ENCODE results near the gene GNPTAB.
"Not testable (repeated sequence)": the region's sequence is repeated elsewhere in the genome, so short reads cannot be mapped to it uniquely, and the experiment has no call there.

GNPTAB gene

DNA sequence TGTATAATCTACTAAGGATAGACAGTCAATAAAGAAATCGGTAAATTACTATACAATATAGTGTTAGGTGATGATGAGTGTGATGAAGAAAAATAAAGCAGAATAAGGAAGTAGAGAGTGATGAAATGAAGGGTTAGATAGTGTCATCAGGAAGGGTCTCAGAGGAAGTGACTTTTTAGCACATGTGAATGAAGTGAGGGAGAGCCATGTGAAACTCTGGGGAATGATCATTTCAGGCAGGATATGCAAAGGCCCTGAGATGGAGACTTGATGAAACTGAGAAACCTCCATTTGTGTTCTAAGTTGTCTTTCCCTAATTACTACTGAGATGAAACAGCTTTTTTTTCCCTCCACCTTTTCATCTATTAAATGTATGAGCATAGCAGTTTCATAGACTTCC, 19.4 kb upstream of the GNPTAB start:
- no peak for DNase-seq

DNA sequence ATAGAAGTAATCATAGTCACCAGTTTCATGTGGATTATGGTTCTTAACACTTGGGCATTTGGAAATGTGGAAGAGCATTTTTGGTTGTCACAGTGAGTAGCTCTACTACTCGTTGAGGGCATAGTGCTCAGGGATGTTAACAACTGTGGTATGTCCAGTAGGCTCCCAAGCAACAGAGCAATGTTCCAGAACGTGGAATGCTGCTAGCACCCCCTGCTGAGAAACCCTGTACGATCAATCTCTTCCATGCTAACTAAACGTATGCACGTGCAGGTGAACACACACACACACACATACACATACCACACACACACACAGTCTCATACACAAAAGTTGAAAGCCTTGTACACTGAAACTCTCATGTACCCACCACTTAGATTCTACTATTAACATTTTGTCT, 16.6 kb upstream of the GNPTAB start:
- DNase-seq = no peak

DNA sequence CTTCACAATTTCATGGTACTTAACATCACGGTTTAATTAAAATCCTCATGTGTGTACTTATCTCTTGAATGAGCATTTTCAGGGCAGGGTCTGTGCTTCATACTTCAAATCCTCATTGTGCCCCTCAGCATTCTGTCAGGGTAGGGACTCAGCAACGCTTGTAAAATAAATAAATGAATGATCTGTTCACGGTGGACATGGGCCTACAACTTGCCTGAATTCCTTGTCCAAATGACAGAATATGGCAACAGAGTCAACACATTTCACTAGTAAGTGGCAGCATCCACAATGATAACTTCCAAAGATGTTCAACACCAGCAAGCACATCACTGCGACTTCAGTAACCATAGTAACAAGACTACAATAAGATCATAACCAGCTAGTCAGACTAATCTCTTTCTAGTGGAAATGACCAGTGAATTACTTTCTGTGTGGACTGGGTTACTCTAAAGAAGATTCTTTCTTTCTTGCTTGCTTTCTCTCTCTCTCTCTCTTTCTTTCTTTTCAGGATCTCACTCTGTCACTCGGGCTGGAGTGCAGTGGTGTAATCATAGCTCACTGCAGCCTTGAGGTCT, 14.5 kb upstream of the GNPTAB start:
- no peak for DNase-seq

DNA sequence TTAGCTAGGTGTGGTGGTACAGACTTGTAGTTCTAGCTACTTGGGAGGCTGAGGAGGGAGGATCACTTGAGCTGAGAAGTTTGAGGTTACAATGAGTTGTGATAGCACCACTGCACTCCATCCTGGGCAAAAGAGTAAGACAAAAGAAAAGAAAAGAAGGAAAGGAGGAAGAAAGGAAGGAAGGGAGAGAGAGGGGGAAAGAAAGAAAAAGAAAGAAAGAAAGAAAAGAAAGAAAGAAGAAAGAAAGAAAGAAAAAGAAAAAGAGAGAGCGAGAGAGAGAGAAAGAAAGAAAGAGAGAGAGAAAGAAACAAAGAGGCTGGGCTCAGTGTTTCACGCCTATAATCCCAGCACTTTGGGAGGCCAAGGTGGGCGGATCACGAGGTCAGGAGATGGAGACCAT, 10.3 kb upstream of the GNPTAB start:
- no peak for DNase-seq

DNA sequence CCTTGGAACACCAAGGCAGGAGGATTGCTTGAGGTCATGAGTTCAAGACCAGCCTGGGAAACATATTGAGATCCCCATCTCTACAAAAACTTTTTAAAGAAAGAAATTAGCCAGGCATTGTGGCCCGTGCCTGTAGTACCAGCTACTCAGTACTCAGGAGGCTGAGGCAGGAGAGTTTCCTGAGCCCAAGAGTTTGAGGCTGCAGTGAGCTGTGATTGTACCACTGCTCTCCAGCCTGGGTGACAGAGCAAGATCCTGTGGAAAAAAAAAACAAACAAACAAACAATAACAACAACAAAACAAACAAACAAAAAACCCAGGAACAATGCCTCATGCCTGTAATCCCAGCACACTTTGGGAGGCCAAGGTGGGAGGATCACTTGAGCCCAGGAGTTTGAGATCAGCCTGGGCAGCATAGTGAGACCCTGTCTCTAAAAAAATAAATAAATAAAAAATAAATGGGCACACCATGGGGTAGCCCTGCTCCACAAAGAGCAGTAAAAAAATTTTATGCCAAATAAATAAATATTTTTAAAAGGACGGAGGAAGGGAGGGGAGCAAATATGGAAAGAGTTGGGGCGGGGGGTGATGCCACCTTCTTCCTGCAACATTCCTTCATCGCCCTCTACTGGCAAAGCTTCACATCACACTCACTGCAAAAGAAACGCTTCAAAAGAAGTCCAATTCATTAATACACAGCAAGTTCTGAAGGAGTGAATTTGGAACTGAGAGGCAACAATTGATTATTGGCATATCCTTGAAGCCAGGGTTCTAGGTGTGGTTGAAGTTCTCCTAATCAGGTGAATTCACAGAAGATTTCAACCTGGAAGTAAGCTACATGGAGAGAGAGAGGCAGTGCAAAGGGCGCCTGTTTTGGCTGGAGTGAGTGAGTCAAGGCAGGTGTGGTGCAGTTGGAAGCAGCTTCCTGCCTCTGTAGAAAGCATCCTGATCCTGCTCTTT, 8.8 kb upstream of the GNPTAB start:
- DNase-seq = peak; percentile 71

DNA sequence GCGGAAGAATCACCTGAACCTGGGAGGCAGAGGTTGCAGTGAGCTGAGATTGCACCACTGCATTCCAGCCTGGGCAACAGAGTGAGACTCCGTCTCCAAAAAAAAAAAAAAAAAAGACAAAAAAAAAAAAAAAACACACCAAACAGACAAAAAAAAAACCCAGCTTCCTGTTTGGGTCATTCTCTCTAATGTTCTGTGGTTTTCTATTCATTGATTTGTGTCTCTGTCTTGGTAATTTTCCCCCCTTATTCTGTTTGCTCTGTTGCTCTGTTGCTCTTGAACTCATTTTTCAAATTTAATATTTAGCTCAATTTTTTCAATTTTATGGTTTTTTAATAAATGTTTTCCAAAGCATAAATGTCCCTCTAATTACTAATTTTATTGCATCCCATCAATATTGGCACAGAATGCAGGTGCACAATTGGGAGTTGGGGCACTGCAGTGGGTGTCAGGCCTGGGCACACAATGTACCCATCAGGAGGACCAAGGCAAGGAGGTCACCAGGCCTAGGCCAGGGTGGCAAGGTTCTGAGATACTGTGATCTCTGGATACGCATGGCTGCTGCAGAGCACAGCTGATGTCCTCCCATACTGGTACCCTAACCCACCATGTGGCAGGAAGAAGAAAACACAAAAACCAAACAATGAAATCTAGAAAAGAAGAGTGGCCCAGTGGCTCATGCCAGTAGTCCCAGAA, 8.0 kb upstream of the GNPTAB start:
- no peak for DNase-seq

DNA sequence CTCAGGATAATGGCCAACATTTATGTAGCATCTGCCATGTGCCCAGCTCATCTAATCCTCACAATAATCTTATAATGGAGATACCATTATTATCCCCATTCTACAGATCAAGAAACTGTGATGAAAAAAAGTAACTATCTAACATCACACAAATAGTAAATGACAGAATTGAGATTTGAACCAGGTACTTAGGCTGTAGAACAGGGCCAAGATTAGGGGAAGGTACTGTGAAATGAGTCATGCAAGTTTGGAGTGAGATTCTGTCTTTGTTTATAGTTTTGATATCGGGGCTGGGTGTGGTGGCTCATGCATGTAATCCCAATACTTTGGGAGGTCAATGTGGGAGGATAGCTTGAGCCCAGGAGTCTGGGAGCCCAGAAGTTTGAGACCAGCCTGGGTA, 1.3 kb upstream of the GNPTAB start:
- DNase-seq = no peak

DNA sequence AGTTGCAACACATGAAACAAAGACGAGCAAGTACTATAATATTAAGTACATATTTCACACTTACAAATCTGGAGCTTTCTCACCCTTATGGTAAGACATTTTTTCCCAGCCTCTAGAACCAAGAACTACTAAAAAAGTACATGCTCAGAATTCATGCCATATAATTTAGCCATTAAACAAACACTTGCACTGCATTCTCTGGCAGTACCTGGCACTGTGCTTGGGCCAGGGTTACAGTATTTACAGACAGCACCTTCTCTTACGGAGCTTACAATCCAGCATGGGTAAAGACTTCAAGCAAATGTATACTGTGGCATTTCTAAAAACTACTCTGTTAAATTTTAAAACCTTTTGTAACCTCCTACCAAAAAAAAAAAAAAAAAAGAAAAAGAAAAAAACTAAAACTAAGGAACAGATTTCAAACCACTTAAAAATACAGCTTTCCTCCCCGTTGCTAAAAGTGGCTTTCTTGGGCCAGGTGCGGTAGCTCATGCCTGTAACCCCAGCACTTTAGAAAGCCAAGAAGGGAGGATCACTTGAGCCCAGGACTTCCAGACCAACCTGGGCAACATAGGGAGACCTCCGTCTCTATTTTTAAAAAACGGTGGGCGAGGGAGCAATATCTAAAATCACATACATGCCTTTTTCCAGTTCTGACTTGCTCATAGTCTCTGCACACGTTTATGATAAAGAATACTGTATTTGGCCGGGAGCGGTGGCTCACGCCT, 956 bp downstream of the GNPTAB start:
- no peak for DNase-seq

DNA sequence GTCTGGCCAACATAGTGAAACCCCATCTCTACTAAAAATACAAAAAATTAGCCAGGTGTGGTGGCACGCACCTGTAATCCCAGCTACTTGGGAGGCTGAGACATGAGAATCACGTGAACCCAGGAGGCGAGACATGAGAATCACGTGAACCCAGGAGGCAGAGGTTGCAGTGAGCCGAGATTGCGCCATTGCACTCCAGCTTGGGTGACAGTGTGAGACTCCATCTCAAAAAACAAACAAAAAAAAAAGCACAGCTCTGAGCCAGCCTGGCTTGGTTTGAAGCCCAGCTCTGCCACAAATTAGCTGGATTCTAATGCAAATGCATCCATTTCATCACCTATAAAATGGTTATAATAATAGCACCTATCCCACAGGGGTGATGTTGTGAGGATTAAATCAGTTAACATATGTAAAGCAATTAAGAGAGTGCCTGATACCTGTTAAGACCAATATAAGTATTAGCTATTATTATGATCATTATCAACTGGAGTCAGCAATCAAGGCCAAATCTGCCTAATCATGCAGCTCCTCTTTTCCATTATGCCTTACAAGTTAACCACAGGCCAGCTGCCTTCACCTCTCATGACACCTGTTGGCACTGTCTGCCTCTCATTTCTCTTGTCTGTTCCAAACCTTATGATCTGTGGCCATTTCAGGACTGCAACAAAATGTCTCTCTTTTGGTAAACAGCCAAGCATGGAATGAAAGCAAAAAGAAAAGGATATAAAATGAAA, 2.1 kb downstream of the GNPTAB start:
- no peak for DNase-seq

DNA sequence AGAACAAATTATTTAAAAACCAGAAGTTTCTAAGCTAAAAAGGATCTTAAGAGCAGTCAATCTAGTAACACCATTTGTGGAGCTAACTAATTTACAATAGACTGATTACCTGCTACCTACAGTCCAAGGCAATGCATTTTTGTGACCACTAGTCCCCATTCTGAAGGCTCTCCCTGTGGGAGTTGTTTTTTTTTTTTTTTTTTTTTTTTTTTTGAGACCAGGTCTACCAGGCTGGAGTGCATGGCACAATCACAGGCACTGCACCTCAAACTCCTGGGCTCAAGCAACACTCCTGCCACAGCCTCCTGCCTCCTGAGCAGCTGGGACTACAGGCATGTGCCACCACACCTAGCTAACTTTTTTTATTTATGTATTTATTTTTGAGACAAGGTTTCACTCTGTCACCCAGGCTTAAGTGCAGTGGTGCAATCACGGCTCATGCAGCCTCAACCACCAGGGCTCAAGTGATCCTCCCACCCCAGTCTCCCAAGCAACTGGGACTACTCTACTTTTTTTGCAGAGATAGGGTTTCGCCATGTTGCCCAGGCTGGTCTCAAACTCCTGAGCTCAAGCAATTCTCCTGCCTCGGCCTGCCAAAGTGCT, 3.9 kb downstream of the GNPTAB start:
- DNase-seq = no peak

DNA sequence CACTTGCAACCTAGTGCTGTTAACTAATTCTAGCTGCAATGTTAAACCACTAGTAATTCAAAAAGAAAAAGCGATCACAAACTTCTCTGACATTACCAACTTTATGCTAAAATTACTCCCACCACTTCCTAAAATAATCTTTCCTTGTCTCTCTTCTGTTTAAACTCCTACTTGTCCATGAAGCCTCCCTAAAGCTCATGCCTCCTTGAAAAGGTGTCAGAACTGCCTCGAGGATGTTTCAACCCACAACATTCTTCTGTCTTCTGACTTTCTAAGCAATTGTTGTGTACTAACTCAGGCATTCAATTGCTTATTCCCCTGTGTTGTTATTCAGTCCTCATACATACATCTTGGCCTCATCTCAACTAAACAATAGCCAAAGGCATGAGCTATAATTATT, 5.9 kb downstream of the GNPTAB start:
- DNase-seq = no peak

DNA sequence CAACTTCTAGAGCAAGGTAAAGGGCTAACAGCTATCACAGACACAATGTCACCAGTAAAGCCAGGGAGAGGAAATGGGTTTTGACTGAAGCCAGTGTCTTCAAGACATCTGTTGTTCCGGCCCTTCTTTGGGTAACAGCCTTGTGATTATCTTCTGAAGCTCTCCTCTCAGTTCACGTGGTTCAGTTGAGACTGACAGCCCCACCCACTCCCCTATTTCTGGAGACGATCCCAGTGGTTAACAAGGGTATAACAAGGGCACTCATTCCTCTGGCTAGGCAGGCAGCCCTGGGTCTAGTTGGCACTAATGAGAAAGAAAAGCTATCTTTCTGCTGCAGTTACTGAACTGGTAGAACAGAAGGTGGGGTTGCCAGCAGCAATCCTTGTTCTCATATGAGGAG, 6.9 kb downstream of the GNPTAB start:
- peak; percentile 71 for DNase-seq

DNA sequence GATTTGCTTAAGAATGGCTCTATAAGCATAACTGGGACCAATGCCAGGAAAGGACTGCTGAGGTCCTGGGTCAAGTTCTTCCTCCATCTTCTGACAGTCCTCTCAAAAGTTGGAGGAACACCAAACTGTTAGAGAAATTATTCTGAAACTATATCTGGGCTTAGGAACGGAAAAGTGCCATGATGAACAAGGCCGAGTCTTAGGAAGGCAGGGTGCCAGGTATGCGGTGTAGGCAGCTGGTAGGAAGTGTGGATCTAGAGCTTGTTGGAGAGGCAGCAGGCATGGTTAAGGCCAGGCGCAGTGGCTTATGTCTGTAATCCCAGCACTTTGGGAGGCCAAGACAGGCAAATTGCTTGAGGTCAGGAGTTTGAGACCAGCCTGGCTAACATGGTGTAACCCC, 7.7 kb downstream of the GNPTAB start:
- no peak for DNase-seq

DNA sequence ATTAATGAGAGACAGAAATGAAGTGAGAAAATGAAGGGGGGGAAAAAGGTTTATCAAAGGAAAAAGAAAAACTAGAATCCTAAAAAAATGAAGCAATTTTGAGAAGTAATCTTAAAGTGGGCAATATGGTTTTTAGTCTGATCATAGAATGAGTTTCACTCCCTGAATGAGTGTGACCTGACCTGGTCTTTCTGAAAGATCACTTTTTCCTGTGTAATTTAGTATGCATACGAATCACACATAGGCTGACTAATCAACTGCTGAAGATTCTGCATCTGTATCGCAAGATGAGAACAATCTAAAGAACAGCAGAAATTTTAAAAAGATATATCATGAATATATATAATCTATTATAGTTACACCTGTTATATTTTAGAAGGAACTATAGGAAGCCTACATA, 11.3 kb downstream of the GNPTAB start:
- no peak for DNase-seq

DNA sequence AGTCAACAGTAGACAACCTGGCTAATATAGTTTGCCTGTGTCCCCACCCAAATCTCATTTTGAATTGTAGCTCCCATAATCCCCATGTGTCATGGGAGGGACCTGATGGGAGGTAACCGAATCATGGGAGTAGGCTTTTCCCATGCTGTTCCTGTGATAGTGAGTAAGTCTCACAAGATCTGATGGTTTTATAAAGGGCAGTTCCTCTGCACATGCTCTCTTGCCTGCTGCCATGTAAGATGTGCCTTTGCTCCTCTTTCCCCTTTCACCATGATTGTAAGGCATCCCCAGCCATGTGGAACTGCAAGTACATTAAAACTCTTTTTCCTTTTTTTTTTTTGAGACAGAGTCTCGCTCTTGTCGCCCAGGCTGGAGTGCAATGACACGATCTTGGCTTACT, 12.1 kb downstream of the GNPTAB start:
- not testable (repeated sequence) for DNase-seq

DNA sequence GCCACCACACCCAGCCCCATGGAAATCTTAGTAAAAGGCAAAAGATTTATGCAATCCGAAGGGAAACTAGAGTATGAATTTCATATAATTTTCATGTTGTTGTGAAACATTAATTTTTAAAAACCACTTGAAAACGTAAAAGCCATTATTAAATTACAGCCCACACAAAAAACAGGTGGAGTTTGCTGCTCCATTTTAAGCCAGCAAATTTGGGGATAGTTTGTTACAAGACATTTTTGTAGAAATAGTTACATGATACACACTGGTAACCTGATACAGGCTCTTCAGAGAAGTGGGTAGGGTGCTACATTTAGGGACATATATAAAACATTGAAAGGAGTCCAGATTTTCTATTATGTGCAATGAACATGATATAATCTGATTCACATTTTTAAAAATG, 17.6 kb downstream of the GNPTAB start:
- DNase-seq = no peak

DNA sequence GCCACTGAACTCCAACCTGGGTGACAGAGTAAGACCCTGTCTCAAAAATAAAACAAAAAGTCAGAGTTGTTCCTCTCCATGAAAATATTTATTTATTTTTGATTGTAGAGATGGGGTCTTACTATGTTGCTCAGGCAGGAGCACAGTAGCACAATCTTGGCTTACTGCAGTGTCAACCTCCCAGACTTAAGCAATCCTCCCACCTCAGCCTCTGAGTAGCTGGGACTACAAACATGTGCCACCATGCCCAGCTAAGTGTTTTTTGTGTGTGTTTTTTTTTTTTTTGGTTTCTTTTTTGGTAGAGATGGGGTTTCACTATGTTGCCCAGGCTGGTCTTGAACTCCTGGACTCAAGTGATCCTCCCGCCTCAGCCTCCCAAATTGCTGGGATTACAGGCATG, 18.0 kb downstream of the GNPTAB start:
- not testable (repeated sequence) for DNase-seq

DNA sequence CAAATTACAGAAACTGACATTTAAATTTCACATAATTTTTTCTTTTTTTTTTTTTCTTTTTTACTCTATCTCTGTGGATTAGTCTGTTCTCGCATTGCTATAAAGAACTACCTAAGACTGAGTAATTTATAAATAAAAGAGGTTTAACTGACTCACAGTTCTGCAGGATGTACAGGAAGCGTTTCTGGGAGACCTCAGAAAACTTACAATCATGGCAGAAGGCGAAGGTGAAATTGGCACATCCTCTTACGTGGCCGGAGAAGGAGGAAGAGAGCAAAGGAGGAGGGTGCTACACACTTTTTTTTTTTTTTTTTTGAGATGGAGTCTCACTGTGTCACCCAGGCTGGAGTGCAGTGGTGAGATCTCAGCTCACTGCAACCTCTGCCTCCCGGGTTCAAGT, 19.4 kb downstream of the GNPTAB start:
- DNase-seq = not testable (repeated sequence)

DNA sequence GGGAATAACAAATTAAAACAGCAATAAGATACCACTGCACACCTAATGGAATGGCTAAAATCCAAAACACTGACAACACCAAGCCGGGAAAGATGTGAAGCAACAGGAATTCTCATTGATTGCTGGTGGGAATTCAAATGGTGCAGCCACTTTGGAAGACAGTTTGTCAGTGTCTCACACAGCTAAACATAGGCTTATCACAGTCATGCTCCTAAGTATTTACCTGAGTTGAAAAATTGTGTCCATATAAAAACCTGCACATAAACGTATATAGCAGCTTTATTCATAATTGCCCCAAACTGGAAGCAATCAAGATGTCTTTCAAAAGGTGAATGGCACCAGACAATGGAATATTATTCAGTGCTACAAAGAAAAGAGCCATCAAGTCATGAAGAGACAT, 21.6 kb downstream of the GNPTAB start:
- no peak for DNase-seq

DNA sequence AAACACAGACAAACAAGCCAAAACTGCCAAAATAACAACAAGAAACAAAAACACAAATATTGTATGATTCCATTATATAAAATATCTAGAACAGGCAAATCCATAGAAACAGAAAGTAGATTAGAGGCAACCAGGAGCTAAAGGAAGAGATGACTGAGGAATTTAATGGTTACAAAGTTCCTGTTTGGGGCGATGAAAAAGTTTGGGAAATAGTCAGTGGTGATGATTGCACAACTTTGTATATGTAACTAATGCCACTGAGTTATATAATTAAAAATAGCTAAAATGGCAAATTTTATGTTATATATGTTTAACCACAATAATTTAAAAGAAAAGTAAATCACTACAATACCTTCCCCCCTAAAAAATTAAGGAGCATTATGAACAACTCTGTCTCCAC, 24.5 kb downstream of the GNPTAB start:
- no peak for DNase-seq

DNA sequence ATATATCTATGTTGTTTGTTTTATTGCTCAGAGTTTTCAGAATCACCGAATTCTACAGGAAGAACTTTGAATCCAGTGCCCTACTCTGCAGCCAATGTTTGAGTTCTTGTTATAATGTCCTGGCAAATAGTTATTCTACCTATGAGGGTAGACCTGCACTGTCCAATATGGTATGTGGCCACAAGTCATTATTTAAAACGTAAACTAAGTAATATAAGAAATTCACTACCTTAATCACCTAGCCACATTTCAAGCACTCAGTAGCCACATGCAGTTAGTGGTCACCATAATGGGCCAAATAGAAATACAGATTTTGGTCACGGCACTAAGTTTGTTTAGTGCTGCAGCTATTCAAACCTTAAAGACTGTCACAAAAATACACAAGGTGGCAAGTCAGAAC, 26.4 kb downstream of the GNPTAB start:
- no peak for DNase-seq

DNA sequence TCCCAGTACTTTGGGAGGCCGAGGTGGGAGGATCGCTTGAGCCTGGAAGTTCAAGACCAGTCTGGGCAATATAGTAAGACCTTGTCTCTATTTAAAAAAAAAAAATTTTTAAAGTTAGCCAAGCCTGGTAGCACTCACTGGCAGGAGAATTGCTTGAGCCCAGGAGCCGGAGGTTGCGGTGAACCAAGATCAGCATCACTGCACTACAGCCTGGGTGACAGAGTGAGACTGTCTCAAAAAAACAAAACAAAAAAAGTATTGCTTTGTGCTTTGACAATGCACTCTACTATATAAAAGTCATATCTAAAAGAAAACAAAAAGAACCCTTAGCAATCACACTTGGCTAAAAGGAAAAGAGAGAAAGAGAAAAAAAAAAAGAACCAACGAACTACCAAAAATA, 26.8 kb downstream of the GNPTAB start:
- no peak for DNase-seq
